Measurements from ENCODE around the gene RSRC1.

The RSRC1 gene

DNA sequence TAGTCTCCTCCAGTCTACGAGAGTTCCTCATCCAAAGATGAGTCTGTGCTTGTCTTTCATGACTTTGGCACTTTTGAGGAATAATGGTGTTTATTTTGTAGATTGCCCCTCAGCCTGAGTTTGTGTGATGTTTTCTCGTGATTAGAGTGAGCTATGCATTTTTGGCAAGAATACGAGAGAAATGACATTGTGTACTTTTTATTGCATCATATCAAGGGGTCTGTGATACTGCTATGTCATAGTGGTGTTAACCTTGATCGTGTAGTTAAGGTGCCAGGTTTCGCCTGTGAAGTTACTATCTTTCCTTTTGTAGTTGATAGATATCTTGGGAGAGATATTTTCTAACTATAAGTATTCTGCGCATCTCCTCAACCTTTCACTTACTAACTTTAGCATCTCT lies 18.9 kb downstream of the RSRC1 start:
- no peak for DNase-seq (ENCODE audit: low read depth)

DNA sequence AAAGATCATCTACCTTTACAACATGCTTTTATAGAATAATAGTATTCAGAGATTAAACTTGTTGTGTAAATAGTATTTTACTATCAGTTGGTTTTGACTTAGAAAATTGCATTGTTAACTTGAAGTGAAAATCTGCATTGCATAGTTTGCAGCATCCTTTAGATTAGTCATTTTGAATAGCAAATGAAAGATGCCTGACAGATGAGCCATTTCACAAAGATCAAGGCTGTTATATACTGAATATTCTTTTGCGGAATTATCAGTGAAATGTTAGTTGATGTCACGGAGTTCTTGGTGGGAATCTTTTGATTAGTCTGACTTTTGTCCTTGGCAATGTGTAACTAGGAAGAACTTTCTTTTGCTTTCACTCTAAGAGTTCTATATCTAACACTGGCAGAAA lies 24.5 kb downstream of the RSRC1 start:
- no peak for DNase-seq (ENCODE audit: low read depth)

DNA sequence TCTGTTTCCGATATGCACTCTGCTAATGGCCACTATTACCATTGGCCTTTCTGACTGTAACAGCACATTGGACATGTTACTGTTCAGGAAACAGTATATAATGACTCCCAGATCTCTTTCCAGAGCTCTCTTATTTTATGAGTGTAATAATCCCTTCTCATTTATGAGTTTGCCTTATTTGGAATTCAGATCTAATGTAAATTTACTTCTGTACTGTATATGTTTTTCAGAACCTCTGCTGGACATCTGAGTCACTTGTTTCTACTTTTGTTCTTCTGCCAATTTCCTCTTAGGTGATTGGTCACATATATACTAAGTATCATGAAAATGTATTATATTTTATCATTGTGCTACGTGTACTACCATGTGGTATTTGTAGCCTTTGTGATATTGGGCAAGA lies 30.5 kb downstream of the RSRC1 start:
- no peak for DNase-seq (ENCODE audit: low read depth)

DNA sequence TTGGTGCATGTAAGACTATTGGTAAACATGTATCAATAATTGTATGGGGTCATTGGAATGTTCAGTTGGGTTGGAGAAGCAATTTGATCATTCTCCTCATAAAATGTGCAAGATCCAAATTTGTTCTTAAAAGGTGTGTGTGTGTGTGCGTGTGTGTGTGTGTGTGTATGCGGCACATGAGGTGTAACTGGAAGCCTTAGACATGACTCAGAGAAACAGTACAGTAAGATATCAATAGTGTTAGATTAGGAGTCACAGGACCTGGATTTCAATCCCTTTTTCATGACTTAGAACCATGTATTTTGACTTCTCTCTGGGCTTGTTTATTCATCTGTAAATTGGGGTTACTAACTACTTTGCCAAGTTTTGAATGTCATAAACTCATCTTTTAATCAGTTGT lies 38.3 kb downstream of the RSRC1 start:
- DNase-seq (ENCODE audit: low read depth), result no peak

DNA sequence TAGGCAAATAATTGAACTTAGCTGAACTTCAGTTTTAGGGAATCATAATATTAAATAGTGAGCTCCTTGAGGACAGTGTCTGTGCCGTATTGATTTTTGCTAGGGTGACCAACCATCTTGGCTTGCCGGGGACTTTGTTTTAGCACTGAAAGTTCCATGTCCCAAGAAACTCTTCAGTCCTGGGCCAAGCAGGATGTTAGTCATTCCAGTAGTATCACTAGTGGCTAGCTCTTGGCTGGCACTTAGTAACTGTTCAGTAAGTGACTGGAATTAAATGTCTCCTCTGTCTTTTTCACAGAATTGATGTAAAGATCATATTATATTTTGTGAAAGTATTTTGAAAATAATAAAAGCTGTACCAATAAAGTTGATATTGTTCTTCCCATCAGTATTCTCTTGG lies 42.3 kb downstream of the RSRC1 start:
- no peak for DNase-seq (ENCODE audit: low read depth)

DNA sequence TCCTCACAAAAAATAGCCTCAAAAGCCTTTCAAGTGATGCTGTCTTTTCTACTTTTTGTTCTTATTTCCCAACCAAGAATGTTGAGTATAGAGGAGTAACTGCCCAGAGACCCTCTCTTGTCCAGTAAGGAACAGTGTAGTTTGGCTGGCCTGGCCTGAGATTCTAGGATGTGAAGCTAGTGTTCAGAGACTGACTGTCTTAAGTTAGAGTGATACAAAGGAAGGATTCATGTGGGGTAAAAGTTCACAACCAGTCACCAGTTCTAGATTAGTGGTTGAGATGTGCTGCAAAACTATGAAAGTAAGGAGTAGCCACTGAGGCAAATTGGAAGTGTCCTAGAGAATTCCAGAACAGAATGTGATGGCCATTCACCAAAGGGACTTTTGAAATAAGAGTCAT lies 49.1 kb downstream of the RSRC1 start:
- DNase-seq (ENCODE audit: low read depth), result no peak

DNA sequence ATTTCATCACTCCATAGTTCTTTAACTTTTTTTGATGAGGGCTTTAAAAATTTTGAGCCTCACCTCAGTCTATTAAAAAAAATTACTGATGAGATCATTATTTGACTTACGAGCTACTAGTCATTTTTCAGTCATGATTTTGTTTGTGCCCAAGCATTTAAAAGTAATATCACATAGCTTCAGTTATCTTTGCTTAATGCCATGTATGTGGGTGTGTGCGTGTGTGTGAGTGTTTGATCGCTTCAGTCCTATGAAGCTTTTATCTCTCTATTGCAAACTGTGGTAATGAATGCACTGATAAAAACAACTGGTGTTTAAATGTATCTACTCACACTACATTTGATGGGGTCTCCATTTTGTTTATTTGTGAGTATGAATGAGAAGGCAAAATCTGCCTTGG lies 49.8 kb downstream of the RSRC1 start:
- no peak for DNase-seq (ENCODE audit: low read depth)

DNA sequence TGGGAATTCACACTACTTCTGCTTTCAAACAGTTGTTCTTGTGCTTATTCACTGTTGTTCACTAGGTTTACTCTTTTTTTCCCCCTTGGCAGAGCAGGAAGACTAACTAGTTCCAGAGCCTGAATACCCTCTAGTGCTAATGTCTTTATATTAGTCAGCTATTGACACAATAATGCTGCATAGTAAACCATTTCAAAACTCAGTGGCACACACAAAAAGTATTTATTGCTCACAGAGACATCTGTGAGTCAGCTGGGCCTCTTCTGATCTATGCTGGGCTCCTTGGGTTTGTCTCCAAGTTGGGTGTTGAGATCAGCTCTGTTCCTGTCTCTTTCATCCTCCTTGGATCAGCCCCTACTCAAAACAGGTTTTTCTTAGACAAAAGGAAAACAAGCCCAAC lies 51.1 kb downstream of the RSRC1 start:
- DNase-seq (ENCODE audit: low read depth), result no peak

DNA sequence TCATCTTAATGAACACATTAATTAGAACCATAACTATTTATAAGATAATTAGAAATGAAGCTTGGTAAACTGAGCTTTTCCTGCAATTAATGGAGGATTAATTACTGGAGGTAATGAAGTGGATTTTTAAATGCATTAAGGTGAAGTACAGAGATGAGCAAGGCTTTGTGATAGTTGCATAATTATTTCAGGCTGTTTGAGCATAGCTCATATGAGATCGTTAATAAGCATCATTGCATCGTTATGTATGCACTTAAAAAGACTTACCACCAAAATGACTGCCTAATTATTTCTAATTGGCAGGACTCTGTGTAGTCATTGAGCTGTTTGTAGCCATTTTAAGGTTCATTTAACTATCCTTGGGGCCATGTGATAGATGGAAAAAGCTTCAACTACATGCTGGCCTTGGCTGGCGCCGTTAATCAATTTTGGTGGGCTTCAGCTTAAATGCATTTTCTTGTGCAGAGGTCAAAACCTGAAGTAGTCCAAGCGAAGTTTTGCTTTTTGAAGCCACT lies 55.3 kb downstream of the RSRC1 start:
- DNase-seq (ENCODE audit: low read depth), result no peak

DNA sequence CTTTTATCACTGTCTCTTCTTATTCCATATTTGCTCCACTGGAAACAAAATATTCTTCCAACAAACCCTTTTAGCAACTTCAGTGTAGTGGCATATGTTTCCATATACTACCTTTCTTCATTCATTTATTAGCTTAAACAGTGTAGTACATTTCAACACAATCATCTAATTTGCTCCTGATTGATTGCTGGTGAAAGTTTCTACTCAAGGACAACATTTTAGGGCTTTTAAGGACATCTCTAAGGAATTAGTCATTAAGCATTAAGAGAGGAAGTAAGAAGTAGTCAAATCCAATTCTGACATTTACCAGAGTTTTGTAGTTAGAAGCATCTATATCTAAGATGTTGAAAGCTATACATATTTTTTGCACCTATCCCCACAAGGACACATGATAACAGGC lies 55.8 kb downstream of the RSRC1 start:
- no peak for DNase-seq (ENCODE audit: low read depth)

DNA sequence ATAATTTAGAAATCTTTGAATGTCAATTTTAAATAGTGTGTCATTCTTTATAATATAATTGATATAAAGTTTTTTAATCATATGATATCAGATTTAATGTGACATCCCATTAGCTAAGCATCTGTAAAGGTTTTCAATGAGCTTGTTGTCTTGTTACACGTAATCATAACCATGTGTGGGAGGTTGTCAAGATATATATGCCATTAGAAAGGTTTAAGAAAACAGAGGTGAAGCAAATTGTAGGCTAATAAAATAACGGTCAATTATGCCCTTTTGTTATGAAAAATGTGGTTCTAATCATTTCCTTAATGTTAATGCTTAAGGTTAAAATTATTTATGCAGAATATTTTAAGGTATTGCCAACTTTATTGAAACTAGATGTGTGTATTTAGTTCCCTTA lies 56.3 kb downstream of the RSRC1 start:
- no peak for DNase-seq (ENCODE audit: low read depth)

DNA sequence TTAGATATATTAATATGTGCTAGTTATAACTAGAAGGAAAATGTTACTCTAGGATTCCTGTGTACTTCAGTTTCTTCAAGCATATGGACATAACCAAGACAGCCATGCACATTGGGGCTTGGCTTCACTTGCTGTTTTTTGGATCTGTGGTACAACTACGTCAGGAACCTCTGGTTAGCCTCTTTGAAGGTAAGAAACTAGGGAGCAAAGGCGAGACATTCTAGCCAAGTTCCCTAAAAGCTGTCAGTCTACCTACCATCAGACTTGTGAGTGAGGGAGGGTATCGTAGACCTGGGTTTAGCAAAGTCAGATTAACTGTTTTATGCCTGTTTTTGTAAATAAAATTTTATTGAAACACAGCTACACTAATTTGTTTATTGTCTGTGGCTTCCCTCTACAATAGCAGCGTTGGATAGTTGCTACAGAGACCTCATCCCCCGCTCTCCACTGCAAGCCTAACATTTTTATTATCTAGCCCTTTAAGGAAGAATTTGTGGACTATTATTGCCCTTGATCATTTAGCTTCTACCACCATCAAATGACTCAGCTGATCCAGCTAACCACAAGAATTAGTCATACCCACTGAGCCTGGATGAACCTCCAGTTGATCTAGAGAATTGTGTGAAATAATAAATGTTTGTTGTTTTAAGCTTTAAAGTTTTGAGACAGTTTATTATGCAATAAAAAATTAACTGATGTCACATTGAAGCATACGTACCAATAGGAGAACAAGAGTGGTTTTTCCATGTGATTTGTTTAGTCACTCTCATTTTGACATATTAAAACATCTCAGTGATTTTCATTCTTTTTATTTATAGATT lies 58.1 kb downstream of the RSRC1 start:
- DNase-seq (ENCODE audit: low read depth), result no peak

DNA sequence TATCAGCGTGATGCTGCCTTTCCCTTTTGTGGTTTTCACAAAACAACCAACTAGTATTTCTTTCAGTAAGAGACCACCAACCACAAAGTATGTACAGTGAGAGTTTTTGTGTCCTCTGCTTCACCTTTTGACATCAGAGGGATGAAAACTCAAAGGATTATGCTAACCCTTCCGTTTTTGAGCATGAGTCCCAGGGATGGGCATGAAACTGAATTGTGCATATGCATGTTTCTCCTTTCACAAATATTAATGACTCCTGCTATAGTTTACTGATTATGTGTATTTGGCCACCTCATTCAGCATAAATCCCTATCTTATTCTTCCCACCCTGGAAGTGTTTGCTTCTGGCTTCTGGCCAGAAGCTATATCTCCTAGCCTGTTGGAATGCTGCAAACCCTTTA lies 59.2 kb downstream of the RSRC1 start:
- no peak for DNase-seq (ENCODE audit: low read depth)

DNA sequence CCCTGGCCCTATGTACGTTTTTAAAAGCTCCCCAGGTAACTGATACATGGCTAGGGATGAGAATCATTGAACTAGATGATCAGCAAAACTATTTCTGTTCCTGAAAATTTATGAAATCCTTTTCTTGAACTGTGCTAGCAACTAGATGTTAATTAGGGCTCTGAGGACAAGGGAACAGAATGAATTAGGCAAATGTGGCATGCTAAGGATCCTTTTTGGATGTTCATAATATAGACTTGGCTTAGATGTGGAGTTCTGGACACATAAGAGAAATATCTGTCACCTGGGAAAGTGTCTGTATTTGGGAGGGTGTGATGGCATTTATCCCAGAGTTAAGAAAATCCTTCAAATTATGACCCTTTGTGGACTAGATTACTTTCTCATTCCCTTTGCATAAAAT lies 71.2 kb downstream of the RSRC1 start:
- no peak for DNase-seq (ENCODE audit: low read depth)

DNA sequence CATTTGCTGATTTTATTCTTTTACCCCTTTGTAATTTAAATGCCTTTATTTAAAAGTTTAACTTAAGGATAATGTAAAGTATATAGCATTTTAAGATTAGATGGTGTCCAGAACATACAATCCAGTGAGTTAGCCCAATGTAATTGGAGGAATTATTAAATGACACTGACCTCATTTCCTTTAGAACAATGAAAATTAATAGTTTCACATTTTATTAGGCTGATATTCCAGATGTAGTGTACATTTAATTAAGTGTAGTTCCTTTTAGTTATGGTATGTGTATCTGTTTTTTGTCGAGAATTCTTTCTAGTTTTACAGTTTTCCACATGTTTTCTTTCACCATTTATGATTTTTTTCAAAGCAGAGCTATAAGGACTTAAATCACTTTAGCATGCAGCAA lies 75.8 kb downstream of the RSRC1 start:
- DNase-seq (ENCODE audit: low read depth), result no peak

DNA sequence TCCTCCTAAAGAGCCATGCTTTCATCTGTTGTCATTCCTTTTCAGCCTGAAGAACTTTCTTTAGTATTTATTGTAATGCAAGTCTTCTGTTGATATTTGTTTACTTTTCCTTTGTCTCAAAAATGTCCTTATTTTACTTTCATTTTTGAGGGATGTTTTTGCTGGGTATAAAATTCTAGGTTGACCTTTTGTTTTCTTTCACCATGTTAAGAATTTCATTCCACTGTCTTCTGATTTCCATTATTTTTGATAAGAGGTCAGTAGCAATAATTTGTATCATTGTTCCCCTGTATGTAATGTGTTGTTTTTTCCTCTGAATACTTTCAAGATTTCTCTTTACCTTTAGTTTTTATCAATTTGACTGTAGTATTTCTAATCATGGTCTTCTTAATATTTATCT lies 91.1 kb downstream of the RSRC1 start:
- DNase-seq (ENCODE audit: low read depth), result no peak

DNA sequence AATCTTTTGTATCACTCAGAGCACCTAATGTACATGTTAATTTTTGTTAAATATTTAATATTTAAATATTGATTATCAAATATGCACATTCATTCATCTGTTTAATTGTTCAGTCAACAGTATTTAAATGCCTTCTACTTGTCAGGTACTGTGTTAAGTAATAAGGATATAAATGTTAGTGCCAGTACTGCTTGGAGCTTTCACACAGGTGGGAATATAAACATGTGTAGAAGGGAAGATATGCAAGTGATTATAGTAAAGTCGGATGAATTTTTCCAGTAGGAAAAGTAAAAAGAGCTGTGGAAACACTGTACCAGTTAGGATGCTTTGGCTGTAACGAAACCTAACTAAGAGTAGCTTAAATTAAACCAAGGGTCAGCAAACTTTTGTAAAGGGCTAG lies 95.4 kb downstream of the RSRC1 start:
- DNase-seq (ENCODE audit: low read depth), result no peak

DNA sequence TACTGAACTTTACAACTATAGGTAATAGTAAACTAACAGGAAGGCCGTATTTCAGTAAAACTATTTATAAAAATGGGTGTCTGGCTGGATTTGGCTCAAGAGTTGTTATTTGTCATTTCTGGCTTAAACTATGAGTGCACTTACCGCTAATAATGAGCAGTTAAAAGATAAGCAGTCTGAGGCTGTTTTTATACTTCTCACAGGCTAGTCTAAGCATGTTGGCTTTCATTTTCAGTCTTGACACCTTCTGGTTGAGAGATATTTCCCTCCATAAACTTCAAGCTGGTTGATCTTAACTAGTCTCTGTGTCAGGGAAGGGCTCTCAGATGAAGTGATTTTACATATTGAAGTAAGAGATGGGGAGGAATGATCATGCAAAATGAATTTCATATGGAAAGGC lies 96.1 kb downstream of the RSRC1 start:
- DNase-seq (ENCODE audit: low read depth), result no peak

DNA sequence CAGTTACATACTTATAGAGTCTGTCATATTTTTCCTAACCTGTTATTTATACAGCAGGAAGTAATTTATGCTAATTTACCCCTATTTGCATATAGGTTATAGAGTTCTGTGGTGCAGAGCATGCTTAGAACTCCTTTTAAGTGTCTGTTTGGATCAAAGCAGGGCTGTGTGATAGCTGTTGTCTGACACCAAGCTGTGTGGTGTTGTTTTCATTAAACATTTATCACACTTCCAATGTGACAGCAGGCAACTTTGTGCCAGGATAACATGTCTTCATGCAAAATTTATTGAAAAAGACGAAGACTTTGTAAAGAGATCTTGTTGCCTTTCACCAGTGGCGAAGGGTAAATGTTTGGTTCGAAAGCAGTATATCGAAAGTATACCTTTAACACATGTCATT lies 100.2 kb downstream of the RSRC1 start:
- DNase-seq (ENCODE audit: low read depth), result no peak

DNA sequence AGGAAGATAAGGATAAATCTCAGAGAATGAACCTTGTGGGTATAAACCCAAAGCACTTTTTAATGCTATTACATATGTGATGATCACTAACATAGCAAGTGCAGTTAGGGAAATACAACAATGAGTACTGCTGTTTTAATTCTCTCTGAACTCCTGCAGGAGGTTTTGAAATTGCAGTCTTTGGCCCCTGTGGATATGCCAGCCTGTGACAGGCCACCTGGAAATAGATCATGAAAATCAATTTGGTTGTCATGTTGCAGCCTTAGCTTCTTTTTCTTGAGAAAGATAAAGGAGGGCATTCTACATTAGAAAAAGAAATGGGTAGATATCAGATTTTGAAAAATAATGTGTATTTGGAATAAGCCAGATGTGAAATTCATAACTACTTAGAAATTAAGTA lies 103.6 kb downstream of the RSRC1 start:
- no peak for DNase-seq (ENCODE audit: low read depth)

DNA sequence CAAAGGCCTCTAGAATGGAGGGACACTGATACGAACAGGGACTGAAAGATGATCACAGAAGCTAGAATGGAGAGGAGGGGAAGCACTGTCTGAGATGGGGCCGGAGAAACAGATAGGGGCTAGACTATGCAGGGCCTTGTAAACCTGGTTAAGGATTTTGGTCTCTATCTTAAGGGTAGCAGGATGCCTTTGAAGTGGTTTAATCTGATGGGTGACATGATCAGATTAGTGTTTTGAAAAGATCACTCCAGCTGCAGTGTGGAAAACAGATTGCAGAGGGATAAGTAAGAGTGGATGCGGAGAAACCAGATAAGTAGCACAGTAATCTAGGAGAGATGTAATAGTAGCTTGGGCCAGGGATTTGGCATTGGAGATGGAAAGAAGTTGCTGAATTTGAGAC lies 108.1 kb downstream of the RSRC1 start:
- no peak for DNase-seq (ENCODE audit: low read depth)

DNA sequence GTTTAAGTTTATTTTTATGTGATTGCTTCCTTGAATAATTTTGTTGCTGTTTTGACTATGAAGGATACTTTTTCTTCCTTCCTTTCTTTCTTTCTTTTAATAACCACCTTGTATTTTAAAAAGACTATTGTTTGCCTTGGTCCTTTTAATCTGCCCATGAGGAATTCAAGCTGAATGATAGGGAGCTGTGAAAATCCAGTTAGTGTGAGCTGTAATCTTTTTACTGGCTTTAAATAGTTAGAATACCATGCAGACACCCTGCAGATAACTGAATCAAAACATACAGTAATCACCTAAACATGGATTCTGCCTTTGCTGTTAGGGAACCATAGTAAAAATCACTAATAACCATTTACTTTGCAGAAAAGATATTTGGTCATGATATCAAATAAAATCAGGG lies 110.7 kb downstream of the RSRC1 start:
- no peak for DNase-seq (ENCODE audit: low read depth)

DNA sequence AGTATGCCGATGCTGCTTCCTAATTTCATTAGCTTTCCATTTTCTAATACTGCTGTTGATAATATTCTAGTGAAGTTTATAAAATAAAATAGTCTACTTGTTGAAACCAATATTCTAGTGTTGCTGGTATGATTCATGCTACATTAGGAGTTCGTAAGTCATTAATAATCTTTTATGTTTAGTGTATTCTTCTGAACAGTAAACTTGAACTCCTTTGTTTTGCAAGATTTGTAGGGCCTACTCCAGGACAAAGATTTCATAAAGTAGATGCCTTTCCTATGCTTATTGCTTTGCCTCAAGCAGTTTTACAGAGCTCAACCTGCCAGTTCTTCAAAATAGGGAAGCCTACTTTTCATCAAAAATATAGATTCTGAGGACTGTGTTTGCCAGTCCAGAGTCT lies 111.5 kb downstream of the RSRC1 start:
- no peak for DNase-seq (ENCODE audit: low read depth)

DNA sequence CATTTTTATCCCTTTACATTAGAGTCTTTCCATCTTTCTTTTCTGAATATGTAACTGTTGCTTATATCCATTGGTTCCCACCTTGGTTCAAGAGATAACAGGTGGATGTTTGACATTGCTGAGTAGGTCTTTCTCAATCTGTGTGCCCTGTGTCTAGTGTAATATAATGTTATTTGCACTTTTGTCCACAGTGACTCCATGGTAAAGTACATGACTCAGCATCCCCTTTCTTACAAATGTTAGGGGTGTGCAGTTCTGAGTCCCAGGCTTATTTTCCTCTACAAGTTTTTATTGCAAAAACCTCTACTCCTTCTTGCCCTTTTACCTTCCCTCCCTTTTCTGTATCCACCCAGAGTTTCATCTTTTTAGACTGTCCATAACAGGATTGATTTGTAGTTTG lies 116.5 kb downstream of the RSRC1 start:
- no peak for DNase-seq (ENCODE audit: low read depth)

All from stimulated activated CD8-positive, alpha-beta memory T cell treated with anti-CD3 and anti-CD28 coated beads, Interleukin-15, amount 100 ng/mL, for 1 hour (primary cell).